ENCODE measurements around the gene TULP4.

TULP4 gene

DNA sequence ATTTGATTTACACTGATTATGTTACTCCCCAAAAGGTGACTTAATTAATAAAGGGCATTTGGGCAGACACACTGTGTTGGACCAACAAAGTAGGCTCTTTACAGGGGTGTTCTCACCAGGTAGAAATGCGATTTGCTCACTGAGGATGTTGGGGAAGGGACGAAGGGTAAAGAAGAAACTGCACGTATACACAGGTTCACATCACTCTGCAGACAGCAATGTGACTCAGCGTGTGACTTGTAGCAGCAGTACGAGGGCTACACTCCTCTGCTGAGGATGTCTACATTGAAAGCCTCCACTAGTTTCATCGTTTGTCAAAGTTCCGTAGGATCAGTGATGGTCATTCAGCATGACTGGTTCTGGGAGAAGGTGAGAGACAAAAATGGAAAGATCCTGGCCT is 194.9 kb downstream of the TULP4 start:
- no peak for DNase-seq (ENCODE audit: low read depth)
- H3K4me3 ChIP-seq (ENCODE audit: low read depth, low read length) = no peak overlapping the region
- TF ChIP-seq, protein P1, sequence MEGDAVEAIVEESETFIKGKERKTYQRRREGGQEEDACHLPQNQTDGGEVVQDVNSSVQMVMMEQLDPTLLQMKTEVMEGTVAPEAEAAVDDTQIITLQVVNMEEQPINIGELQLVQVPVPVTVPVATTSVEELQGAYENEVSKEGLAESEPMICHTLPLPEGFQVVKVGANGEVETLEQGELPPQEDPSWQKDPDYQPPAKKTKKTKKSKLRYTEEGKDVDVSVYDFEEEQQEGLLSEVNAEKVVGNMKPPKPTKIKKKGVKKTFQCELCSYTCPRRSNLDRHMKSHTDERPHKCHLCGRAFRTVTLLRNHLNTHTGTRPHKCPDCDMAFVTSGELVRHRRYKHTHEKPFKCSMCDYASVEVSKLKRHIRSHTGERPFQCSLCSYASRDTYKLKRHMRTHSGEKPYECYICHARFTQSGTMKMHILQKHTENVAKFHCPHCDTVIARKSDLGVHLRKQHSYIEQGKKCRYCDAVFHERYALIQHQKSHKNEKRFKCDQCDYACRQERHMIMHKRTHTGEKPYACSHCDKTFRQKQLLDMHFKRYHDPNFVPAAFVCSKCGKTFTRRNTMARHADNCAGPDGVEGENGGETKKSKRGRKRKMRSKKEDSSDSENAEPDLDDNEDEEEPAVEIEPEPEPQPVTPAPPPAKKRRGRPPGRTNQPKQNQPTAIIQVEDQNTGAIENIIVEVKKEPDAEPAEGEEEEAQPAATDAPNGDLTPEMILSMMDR (IDR thresholded peaks at IDR 0.05; ENCODE audit: control insufficient read depth, extremely low read depth, insufficient read depth) = no peak

DNA sequence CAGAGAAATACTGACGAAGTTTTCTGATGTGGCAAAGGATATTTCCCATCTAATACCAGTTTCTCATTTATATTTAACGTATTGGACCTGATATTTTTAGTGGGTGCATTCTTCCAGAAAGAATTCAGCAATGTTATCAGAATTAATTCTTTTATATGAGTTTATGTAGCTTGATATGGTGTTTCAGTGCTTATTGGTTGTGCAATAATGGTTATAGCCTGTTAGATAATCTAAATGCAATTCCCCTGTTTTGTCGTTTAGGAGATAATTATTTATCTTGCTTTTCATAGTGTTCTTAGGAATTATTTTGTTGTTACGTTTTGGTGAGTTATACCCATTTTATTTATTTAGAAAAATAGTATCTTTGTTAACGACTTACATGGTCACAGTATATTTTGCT is 196.2 kb downstream of the TULP4 start:
- DNase-seq (ENCODE audit: low read depth) = no peak
- TF ChIP-seq, protein P1 (IDR thresholded peaks at IDR 0.05; ENCODE audit: control insufficient read depth, extremely low read depth, insufficient read depth) = no peak
- no peak overlapping the region for H3K4me3 ChIP-seq (ENCODE audit: low read depth, low read length)

DNA sequence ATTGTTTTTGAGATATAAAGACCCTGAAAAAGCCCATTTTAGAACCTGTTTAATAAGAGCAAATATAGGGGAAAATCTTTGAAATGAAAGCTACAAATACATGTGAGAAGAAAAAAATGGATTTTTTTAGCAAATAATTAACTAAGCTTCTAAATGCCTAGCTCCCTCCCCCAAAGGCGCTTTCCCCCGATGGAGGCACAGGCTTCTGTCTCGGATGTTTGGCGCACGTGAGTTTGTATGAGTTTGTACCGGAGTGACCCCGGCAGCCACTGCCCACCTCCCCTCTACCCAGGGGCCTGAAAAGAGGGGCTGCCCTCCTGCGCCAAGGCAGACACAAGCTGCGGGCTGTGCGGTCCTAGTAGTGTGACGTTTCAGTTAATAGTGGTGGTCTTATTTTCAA is 197.2 kb downstream of the TULP4 start:
- TF ChIP-seq, protein P1 (IDR thresholded peaks at IDR 0.05; ENCODE audit: control insufficient read depth, extremely low read depth, insufficient read depth) = no peak

DNA sequence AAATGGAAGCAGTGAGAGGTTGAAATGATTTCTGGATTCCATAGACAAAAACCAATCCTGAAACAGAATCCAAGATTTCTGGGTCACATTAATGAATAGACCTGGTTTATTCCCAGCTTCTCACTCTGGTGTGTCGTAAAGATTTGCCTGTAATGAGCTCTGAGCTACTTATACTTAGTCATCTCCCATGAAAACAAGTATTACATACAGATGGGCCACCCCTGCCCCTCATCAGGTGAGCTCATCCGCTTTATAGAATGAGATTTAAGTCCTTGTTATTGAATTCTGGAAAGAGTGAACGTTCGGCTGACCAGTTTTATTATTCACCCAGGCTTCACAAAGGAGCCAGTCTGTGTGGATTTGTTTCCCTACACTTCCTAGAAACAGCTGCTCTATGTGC is 200.5 kb downstream of the TULP4 start:
- no peak overlapping the region for H3K4me3 ChIP-seq (ENCODE audit: low read depth, low read length)
- no peak for DNase-seq (ENCODE audit: low read depth)
- TF ChIP-seq, protein P1 (IDR thresholded peaks at IDR 0.05; ENCODE audit: control insufficient read depth, extremely low read depth, insufficient read depth) = no peak

More for the DNA sequence above, 197.2 kb downstream of the TULP4 start:
- H3K4me3 ChIP-seq (ENCODE audit: low read depth, low read length) = no peak overlapping the region
- no peak for DNase-seq (ENCODE audit: low read depth)

DNA sequence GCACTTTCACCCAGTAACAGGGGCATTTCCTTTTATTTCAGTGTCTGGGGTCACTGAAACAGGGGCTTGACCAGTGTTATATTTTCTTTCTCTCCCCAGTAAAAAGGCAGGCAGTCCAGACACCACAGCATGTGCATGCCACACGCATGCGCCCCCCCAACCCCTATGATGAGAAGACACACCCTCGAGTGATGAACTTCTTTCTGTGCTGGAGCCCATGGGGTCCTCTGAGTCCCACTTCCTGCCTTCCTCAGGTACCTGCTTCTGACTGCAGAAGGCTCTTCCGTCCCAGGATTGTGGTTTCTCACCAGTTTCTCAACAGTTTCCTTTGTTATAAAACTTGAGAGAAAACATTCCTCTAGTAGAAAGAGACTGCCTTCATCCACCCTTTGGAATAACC is 201.9 kb downstream of the TULP4 start:
- DNase-seq (ENCODE audit: low read depth) = no peak
- TF ChIP-seq, protein P1 (IDR thresholded peaks at IDR 0.05; ENCODE audit: control insufficient read depth, extremely low read depth, insufficient read depth) = no peak
- H3K4me3 ChIP-seq (ENCODE audit: low read depth, low read length) = no peak overlapping the region

DNA sequence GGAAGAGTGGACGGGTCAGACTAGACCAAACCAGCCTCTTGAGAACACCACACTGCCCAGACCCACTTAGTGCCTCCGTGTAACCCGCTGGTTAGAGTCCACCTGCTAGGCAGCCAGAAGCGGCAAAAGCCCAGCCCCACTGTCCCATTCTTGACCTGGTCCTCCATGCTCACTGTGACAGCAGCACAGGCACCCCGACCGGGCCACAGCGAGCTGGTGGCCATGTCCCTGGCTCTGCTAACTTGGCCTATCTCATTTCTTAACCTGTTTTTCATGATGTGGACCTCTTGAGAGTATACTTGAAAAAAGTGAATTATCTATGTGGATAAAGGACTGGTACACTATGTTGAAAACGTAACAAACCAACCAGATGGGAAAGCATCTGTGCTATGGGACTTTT is 202.7 kb downstream of the TULP4 start:
- TF ChIP-seq, protein P1 (IDR thresholded peaks at IDR 0.05; ENCODE audit: control insufficient read depth, extremely low read depth, insufficient read depth) = no peak
- no peak for DNase-seq (ENCODE audit: low read depth)
- no peak overlapping the region for H3K4me3 ChIP-seq (ENCODE audit: low read depth, low read length)

DNA sequence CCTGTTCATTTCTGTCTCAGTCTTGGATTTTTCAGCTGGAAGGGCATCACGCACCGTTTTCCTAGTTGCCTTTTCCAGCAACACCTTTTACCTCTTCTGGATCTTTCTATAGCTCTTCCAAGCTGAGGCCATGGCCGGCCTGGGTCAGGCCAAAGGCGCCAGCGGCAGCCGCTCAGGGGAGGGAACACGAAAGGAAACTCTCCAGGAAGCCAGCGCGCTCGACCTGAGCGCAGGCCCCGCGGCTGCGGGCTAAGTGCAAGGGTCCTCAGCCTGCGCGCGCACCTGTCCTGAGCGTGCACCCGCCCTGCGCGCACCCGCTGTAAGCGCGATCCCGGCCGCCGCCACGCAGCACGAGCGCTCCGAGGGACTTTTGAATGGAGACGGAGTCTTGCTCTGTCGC is 203.8 kb downstream of the TULP4 start:
- no peak for DNase-seq (ENCODE audit: low read depth)
- H3K4me3 ChIP-seq (ENCODE audit: low read depth, low read length) = no peak overlapping the region
- TF ChIP-seq, protein P1 (IDR thresholded peaks at IDR 0.05; ENCODE audit: control insufficient read depth, extremely low read depth, insufficient read depth) = no peak
